ENCODE results near the gene SCAI.
A peak's percentile ranks its signal among the peaks of the same experiment; 100 is the strongest.
"Not testable (repeated sequence)": the region's sequence is repeated elsewhere in the genome, so short reads cannot be mapped to it uniquely, and the experiment has no call there.

Gene SCAI

GRCh38 chr9:125008599-125008998 lies 134.7 kb downstream of the SCAI start:
- no peak for DNase-seq

GRCh38 chr9:125003332-125003731 lies 140.0 kb downstream of the SCAI start:
- DNase-seq: no peak

- DNase-seq: no peak
Observed at GRCh38 chr9:124983698-124984097, 159.6 kb downstream of the SCAI start.

GRCh38 chr9:124980431-124980830 lies 162.9 kb downstream of the SCAI start:
- no peak for DNase-seq

- DNase-seq: no peak
Observed at GRCh38 chr9:124975131-124975530, 168.2 kb downstream of the SCAI start.

GRCh38 chr9:124973807-124974206 lies 169.5 kb downstream of the SCAI start:
- no peak for DNase-seq

- DNase-seq: no peak
Observed at GRCh38 chr9:124972241-124972770, 171.0 kb downstream of the SCAI start.

- DNase-seq: peak; percentile 86
Observed at GRCh38 chr9:124969401-124969800, 173.9 kb downstream of the SCAI start.

- DNase-seq: no peak
Observed at GRCh38 chr9:124968238-124968637, 175.1 kb downstream of the SCAI start.

GRCh38 chr9:124965775-124966568 lies 177.4 kb downstream of the SCAI start:
- peak; percentile 45 for DNase-seq

GRCh38 chr9:124964604-124965003 lies 178.7 kb downstream of the SCAI start:
- DNase-seq: no peak

GRCh38 chr9:124964056-124964455 lies 179.3 kb downstream of the SCAI start:
- peak; percentile 28 for DNase-seq

- no peak for DNase-seq
Observed at GRCh38 chr9:124960409-124960752, 182.9 kb downstream of the SCAI start.

GRCh38 chr9:124959671-124960408 lies 183.5 kb downstream of the SCAI start:
- DNase-seq: not testable (repeated sequence)

GRCh38 chr9:124954255-124954654 lies 189.1 kb downstream of the SCAI start:
- DNase-seq: no peak

GRCh38 chr9:124950050-124950718 lies 193.1 kb downstream of the SCAI start:
- peak; percentile 80 for DNase-seq

- DNase-seq: no peak
Observed at GRCh38 chr9:124949387-124949786, 193.9 kb downstream of the SCAI start.

- no peak for DNase-seq
Observed at GRCh38 chr9:124947727-124948391, 195.5 kb downstream of the SCAI start.

GRCh38 chr9:124946167-124946566 lies 197.2 kb downstream of the SCAI start:
- DNase-seq: no peak

- DNase-seq: peak; percentile 59
Observed at GRCh38 chr9:124941679-124942561, 201.4 kb downstream of the SCAI start.

GRCh38 chr9:124940894-124941678 lies 202.2 kb downstream of the SCAI start, which contains the start of gene GOLGA1:
Gene GOLGA1, minus strand, starts transcription at chr9:124941083. Its CDS starts 2,372 bp downstream, at chr9:124938711.
- peak; percentile 85 for DNase-seq

Measured in MV-4-11 (cell line).